HL-60 (cell line): Measurements from ENCODE around the gene GPR149.

Experiments
- DNase-seq, 2 experiments: peaks; one replicate each; pipeline ENCODE4 v3.0.0-alpha.2; 2010 to 2020; ENCODE audit warnings: low read depth in 1 of 2, low spot score in 1 of 2
- H3K27ac ChIP-seq: fragments of 250-450 bp; sonication (Bioruptor Pico); replicated peaks from 2 replicates; pipeline ENCODE4 v1.5.1; 2020; ENCODE audit warnings: mild to moderate bottlenecking, moderate library complexity
- H3K27me3 ChIP-seq: fragments of 250-450 bp; sonication (Bioruptor Pico); 2 replicates; pipeline ENCODE4 v1.5.1; 2021; ENCODE audit warnings: mild to moderate bottlenecking, moderate library complexity; ENCODE audit not compliant: insufficient read depth, poor library complexity, severe bottlenecking
- H3K4me3 ChIP-seq: replicated peaks from 2 replicates; pipeline ENCODE4 v1.5.1; 2011; ENCODE audit warnings: mild to moderate bottlenecking, control low read depth, low read length; ENCODE audit not compliant: insufficient read depth
- GABPA ChIP-seq: IDR thresholded peaks from 2 replicates; pipeline ENCODE4 v1.6.1; 2012; ENCODE audit warnings: low read depth
- POLR2AphosphoS5 ChIP-seq: IDR thresholded peaks from 2 replicates; pipeline ENCODE4 v1.6.1; 2012; ENCODE audit warnings: low read depth
- REST ChIP-seq: IDR thresholded peaks from 2 replicates; pipeline ENCODE4 v1.6.1; 2012; ENCODE audit warnings: low read depth; ENCODE audit not compliant: insufficient replicate concordance
- SPI1 ChIP-seq: IDR thresholded peaks from 2 replicates; pipeline ENCODE4 v1.6.1; 2012; ENCODE audit warnings: low read depth, mild to moderate bottlenecking, borderline replicate concordance
- TF ChIP-seq, protein P1 (sequence below): IDR thresholded peaks from one replicate; pipeline ENCODE4 v1.5.1; 2011; ENCODE audit warnings: low read length, control low read depth, inconsistent platforms; ENCODE audit not compliant: insufficient read depth

Gene GPR149

GRCh38 chr3:154398084-154398967, 31.7 kb downstream of the GPR149 start:
- H3K4me3 ChIP-seq = no peak overlapping the region
- no peaks in the 10 kb centered on the region for H3K27me3 ChIP-seq
- DNase-seq = no peak
- no peak for TF ChIP-seq SPI1
- TF ChIP-seq POLR2AphosphoS5 = no peak
- TF ChIP-seq, protein P1, sequence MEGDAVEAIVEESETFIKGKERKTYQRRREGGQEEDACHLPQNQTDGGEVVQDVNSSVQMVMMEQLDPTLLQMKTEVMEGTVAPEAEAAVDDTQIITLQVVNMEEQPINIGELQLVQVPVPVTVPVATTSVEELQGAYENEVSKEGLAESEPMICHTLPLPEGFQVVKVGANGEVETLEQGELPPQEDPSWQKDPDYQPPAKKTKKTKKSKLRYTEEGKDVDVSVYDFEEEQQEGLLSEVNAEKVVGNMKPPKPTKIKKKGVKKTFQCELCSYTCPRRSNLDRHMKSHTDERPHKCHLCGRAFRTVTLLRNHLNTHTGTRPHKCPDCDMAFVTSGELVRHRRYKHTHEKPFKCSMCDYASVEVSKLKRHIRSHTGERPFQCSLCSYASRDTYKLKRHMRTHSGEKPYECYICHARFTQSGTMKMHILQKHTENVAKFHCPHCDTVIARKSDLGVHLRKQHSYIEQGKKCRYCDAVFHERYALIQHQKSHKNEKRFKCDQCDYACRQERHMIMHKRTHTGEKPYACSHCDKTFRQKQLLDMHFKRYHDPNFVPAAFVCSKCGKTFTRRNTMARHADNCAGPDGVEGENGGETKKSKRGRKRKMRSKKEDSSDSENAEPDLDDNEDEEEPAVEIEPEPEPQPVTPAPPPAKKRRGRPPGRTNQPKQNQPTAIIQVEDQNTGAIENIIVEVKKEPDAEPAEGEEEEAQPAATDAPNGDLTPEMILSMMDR = no peak
- TF ChIP-seq REST = no peak
- no peak for TF ChIP-seq GABPA
- no peak overlapping the region for H3K27ac ChIP-seq

DNA sequence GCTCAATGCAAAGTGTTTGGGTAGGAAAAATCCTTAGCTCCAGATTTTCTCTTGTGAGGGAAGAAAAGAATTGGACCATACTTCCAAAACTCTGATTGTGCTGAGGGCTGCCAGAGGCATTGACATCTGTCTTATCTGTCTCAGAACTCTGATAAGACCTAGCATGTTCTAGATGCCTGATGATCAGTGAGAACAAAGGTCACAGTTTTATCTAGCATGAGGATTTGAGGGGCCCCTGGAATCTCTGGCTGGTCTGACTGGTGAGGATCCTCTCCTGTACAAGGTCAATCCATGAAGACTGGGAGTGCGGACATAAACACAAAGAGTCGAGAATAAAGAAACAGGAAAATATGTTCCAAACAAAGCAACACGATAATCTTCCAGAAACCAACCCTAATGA, 40.1 kb downstream of the GPR149 start:
- TF ChIP-seq SPI1 (no peak), REST (no peak), GABPA (no peak), POLR2AphosphoS5 (no peak)
- TF ChIP-seq, protein P1 = no peak
- H3K27ac ChIP-seq = no peak overlapping the region
- no peak for DNase-seq
- no peak overlapping the region for H3K4me3 ChIP-seq
- no peaks in the 10 kb centered on the region for H3K27me3 ChIP-seq

- H3K27me3 ChIP-seq = no peaks in the 10 kb centered on the region
- no peak for DNase-seq
- no peak for TF ChIP-seq POLR2AphosphoS5
- TF ChIP-seq REST = no peak
- TF ChIP-seq GABPA = no peak
- TF ChIP-seq, protein P1 = no peak
- TF ChIP-seq SPI1 = no peak
- no peak overlapping the region for H3K27ac ChIP-seq
- no peak overlapping the region for H3K4me3 ChIP-seq
Measured at GRCh38 chr3:154384479-154384878, 45.5 kb downstream of the GPR149 start.
